Lower lobe of right lung (tissue), 2 donors: ENCODE results near the gene CDC42BPB. TPM values are rescaled to one million over a fixed set of nuclear protein-coding genes. Genes with fewer than 3 reads are reported as not detected.

ENCODE experiments used
- ATAC-seq, 2 donors: fragments of 200-7000 bp; cut with Tn5 transposase; one replicate each; pipeline ENCODE4 v1.9.1; 2020 to 2022; ENCODE audit warnings: mild to moderate bottlenecking in 2 of 2, moderate library complexity in 2 of 2
- DNase-seq: peaks from one replicate; pipeline ENCODE4 v3.0.0-alpha.2; 2020
- H3K27ac ChIP-seq: fragments of 200-600 bp; one replicate; pipeline ENCODE4 v1.8.0; 2022
- H3K27me3 ChIP-seq: fragments of 200-600 bp; one replicate; pipeline ENCODE4 v1.8.0; 2022; ENCODE audit warnings: low read depth
- H3K36me3 ChIP-seq: fragments of 200-600 bp; one replicate; pipeline ENCODE4 v1.8.0; 2022; ENCODE audit warnings: mild to moderate bottlenecking
- H3K4me1 ChIP-seq: fragments of 200-600 bp; one replicate; pipeline ENCODE4 v1.8.0; 2022
- H3K4me3 ChIP-seq: fragments of 200-600 bp; one replicate; pipeline ENCODE4 v1.8.0; 2022; ENCODE audit warnings: mild to moderate bottlenecking
- H3K9me3 ChIP-seq: fragments of 200-600 bp; one replicate; pipeline ENCODE4 v1.8.0; 2022
- CTCF ChIP-seq: fragments of 200-600 bp; IDR thresholded peaks from one replicate; pipeline ENCODE4 v1.8.0; 2022; ENCODE audit warnings: antibody characterized with exemption, mild to moderate bottlenecking
- intact Hi-C: fragments of 100-400 bp; cut with DNase I; formaldehyde crosslinking; loops from one replicate; pipeline ENCODE4 v1.11.0; 2022
- total RNA-seq: library from RNA; stranded (reverse); fragmentation: NEBNext Ultra II Directional; extraction: Animal tissue kit (Norgen Biotek cat#: 25700); gene quantifications from one replicate; pipeline ENCODE4 v1.2.1, GENCODE V29; 2021
- donor health status: DM: no; HTN: yes; CAD: no; lungs with severe emphysema.

Gene CDC42BPB
- total RNA-seq, 1 donor from 2014 or later = 114 TPM

GRCh38 chr14:103091883-103092222 is 34.5 kb upstream of the CDC42BPB start:
- Histone ChIP-seq H3K36me3 (no peaks in the 10 kb centered on the region), H3K27me3 (peaks cover 1% of the 10 kb centered on the region), H3K4me3 (peak overlapping the region; percentile 64), H3K9me3 (no peaks in the 10 kb centered on the region), H3K4me1 (peaks cover 13% of the 10 kb centered on the region), H3K27ac (no peak overlapping the region)
- no peak for TF ChIP-seq CTCF
- DNase-seq (no peak), ATAC-seq (no peak)
- intact Hi-C loops = no loop called here

DNA sequence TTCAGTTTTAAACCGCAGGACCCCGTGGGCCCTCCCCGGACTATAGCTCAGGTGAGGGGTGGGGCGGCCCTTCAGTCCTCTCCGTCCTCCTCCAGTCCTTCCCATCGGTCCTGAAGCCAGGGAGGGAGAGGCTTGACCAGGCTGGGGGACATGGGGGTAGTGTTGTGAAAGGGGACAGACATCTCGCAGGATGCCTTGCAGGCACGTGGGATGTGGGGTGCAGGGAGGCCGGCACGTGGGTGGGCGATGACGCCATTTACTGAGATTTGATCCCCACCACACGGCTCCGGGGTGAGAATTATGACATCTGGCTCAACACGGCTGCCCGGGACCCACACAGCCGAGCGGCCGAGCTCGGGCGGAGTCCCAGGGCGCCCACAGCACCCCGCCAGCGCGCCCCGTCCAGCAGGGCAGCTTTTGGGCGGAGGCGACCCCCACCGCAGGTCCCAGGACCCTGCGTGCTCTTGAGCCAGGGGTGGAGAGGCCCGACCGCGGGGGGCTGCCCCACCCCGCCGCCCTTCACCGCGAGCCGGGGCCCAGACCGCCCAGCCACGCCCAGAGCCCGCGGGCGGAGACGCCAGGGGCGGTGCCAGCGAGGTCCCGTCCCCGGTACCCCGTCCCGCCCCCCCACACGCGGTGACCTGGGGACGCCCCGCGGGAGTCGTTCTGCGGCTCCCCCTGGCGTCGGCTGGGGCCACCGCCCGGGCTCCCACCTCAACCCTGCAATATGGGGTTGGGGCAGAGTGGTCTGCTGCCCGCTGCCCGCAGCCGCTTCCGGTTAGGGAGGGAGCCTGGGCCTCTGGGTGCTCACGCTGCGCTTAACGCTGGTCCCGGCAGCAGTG is 33.9 kb upstream of the CDC42BPB start:
- Histone ChIP-seq H3K9me3 (no peaks in the 10 kb centered on the region), H3K36me3 (no peaks in the 10 kb centered on the region), H3K27me3 (peaks cover 7% of the 10 kb centered on the region), H3K4me3 (peak overlapping the region; percentile 64), H3K4me1 (peaks cover 13% of the 10 kb centered on the region), H3K27ac (no peak overlapping the region)
- TF ChIP-seq CTCF = peak; percentile 57
- peak; percentile 79 for DNase-seq
- peak; percentile 81 to 87 for ATAC-seq
- intact Hi-C loops = no loop called here

- no peak for DNase-seq
- H3K4me3 ChIP-seq = no peak overlapping the region
- no peak for TF ChIP-seq CTCF
- no peak for ATAC-seq
- no peaks in the 10 kb centered on the region for H3K36me3 ChIP-seq
- peaks cover 13% of the 10 kb centered on the region for H3K27me3 ChIP-seq
- H3K9me3 ChIP-seq = no peaks in the 10 kb centered on the region
- intact Hi-C loops = no loop called here
- H3K27ac ChIP-seq = no peak overlapping the region
- peaks cover 13% of the 10 kb centered on the region for H3K4me1 ChIP-seq
Measured at GRCh38 chr14:103090481-103091020, 33.2 kb upstream of the CDC42BPB start.

DNA sequence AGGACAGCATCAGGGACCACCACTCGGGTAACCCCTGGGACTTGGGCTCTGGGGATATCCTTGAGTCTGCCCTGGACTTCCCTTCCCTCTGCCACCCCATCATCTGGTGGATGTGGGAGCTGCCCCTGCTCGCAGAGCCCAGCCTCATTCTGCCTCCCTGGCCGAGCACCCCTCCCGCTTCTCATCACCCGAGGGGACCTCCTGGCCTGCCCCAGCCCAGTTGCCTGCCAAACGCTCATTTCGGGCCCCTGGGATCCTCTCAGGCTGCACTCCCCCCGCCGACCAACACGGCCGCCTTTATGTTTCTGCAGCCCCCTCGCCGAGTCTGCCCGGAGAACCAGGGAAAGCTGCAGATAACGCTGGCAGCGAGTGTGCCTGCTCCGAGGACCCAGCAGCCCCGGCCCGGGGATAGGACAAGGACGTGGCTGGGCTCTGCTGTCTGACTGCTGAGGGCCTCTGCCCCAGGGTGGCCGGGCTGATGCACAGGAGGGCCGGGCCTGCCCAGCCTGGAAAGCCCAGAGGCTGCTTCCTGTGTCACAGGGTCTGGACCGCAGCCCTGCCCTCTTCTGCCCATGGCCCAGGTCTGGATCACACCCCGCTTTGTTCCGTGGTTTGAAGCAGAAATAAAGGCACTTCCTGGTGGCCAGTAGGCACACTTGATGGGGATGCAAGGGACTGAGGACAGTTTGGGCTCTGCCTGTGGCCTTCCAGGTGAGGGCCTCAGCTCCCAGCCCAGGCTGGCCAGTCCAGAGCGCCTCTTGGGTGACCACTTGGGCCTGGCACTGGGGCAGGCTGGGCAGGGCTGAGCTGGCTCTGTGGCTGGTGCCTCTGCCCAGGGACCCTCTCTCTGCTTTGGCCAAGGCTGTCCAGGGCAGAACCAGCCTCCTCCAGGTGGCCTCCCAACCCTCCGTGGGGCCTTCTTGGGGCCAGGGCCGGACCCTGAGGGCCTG is 32.3 kb upstream of the CDC42BPB start:
- peaks cover 10% of the 10 kb centered on the region for H3K4me1 ChIP-seq
- TF ChIP-seq CTCF = no peak
- peaks cover 22% of the 10 kb centered on the region for H3K27me3 ChIP-seq
- H3K4me3 ChIP-seq = no peak overlapping the region
- intact Hi-C loops = no loop called here
- H3K36me3 ChIP-seq = no peaks in the 10 kb centered on the region
- no peak overlapping the region for H3K27ac ChIP-seq
- no peak for ATAC-seq
- H3K9me3 ChIP-seq = no peaks in the 10 kb centered on the region
- no peak for DNase-seq

- no peak overlapping the region for H3K4me3 ChIP-seq
- intact Hi-C loops = no loop called here
- ATAC-seq = no peak
- TF ChIP-seq CTCF = no peak
- peaks cover 30% of the 10 kb centered on the region for H3K27me3 ChIP-seq
- no peaks in the 10 kb centered on the region for H3K36me3 ChIP-seq
- no peak for DNase-seq
- no peaks in the 10 kb centered on the region for H3K9me3 ChIP-seq
- H3K27ac ChIP-seq = no peak overlapping the region
- peaks cover 7% of the 10 kb centered on the region for H3K4me1 ChIP-seq
Measured at GRCh38 chr14:103088921-103089320, 31.6 kb upstream of the CDC42BPB start.
